CD14-positive monocyte (primary cell): ENCODE results near the gene CARD8. TPM values are rescaled to one million over a fixed set of nuclear protein-coding genes. Genes with fewer than 3 reads are reported as not detected.

Experiments
- DNase-seq, 3 donors: peaks; one replicate each; pipeline ENCODE4 v3.0.0-alpha.2; 2011 to 2022
- H2AFZ ChIP-seq: 2 replicates; pipeline ENCODE4 v1.6.0; 2012; ENCODE audit warnings: mild to moderate bottlenecking, low read depth, low read length, inconsistent platforms; ENCODE audit not compliant: insufficient read depth, poor library complexity, severe bottlenecking
- H3K27ac ChIP-seq, 2 donors: 1 replicate in 1 of 2; 2 replicates in 1 of 2; pipeline ENCODE4 v1.5.1; 2012 to 2013; ENCODE audit warnings: low read length in 2 of 2, control low read depth in 1 of 2, inconsistent platforms in 1 of 2, low read depth in 1 of 2, mild to moderate bottlenecking in 1 of 2
- H3K27me3 ChIP-seq, 2 donors: one replicate each; pipeline versions ENCODE4 v1.6.0 to v1.6.1; 2011 to 2013; ENCODE audit warnings: low read length in 2 of 2; ENCODE audit not compliant: control insufficient read depth in 2 of 2, insufficient read depth in 2 of 2
- H3K36me3 ChIP-seq, 2 donors: replicated peaks in 1 of 2; 1 replicate in 1 of 2; 2 replicates in 1 of 2; pipeline versions ENCODE4 v1.5.1 to v1.6.1; 2012 to 2013; ENCODE audit warnings: low read length in 2 of 2, control low read depth in 1 of 2, inconsistent platforms in 1 of 2, mild to moderate bottlenecking in 1 of 2; ENCODE audit not compliant: insufficient read depth in 2 of 2, control insufficient read depth in 1 of 2
- H3K4me1 ChIP-seq, 2 donors: 1 replicate in 1 of 2; 2 replicates in 1 of 2; pipeline versions ENCODE4 v1.5.1 to v1.6.1; 2012 to 2013; ENCODE audit warnings: low read length in 2 of 2, control low read depth in 1 of 2, inconsistent platforms in 1 of 2, mild to moderate bottlenecking in 1 of 2, moderate library complexity in 1 of 2; ENCODE audit not compliant: insufficient read depth in 2 of 2, control insufficient read depth in 1 of 2
- H3K4me2 ChIP-seq: replicated peaks from 2 replicates; pipeline ENCODE3; 2012; ENCODE audit warnings: low read length, moderate library complexity, mild to moderate bottlenecking; ENCODE audit not compliant: poor library complexity, severe bottlenecking; ENCODE audit errors: extremely low read depth
- H3K4me3 ChIP-seq, 3 experiments: fragments of 200-600 bp in 1 of 3; sonication (generic) in 1 of 3; replicated peaks in 1 of 3; 1 replicate in 2 of 3; 2 replicates in 1 of 3; pipeline ENCODE4 v1.5.1; 2011 to 2013; ENCODE audit warnings: low read length in 3 of 3, mild to moderate bottlenecking in 3 of 3, control low read depth in 2 of 3, low read depth in 2 of 3, inconsistent platforms in 1 of 3, moderate library complexity in 1 of 3
- H3K79me2 ChIP-seq: 2 replicates; pipeline ENCODE4 v1.6.0; 2012; ENCODE audit warnings: mild to moderate bottlenecking, control low read depth, inconsistent platforms, low read length, moderate library complexity; ENCODE audit not compliant: insufficient read depth
- H3K9ac ChIP-seq: 2 replicates; pipeline ENCODE4 v1.6.0; 2017; ENCODE audit warnings: low read length, mild to moderate bottlenecking; ENCODE audit not compliant: insufficient read depth, poor library complexity, severe bottlenecking
- H3K9me3 ChIP-seq, 2 donors: replicated peaks in 1 of 2; 1 replicate in 1 of 2; 2 replicates in 1 of 2; pipeline versions ENCODE4 v1.5.1 to v1.6.1; 2012 to 2013; ENCODE audit warnings: low read length in 2 of 2, control low read depth in 1 of 2; ENCODE audit not compliant: control insufficient read depth in 1 of 2, insufficient read depth in 1 of 2
- H4K20me1 ChIP-seq: 2 replicates; pipeline ENCODE4 v1.6.0; 2012; ENCODE audit warnings: mild to moderate bottlenecking, low read length, control low read depth, moderate library complexity; ENCODE audit not compliant: insufficient read depth
- H3K27ac Mint-ChIP-seq, 7 donors: one replicate each; pipeline ENCODE4 v1.8.0; 2020; ENCODE audit warnings: mild to moderate bottlenecking in 7 of 7, mixed read lengths in 7 of 7, moderate library complexity in 6 of 7, inconsistent platforms in 2 of 7
- H3K27me3 Mint-ChIP-seq, 3 donors: one replicate each; pipeline ENCODE4 v1.8.0; 2021 to 2022; ENCODE audit warnings: low read depth in 3 of 3, mild to moderate bottlenecking in 3 of 3, mixed read lengths in 3 of 3, moderate library complexity in 3 of 3, inconsistent platforms in 1 of 3
- H3K36me3 Mint-ChIP-seq, 2 donors: one replicate each; pipeline ENCODE4 v1.8.0; 2020; ENCODE audit warnings: mixed read lengths in 2 of 2, inconsistent platforms in 1 of 2, mild to moderate bottlenecking in 1 of 2
- H3K4me1 Mint-ChIP-seq: one replicate; pipeline ENCODE4 v1.8.0; 2020; ENCODE audit warnings: mild to moderate bottlenecking, mixed read lengths
- H3K4me3 Mint-ChIP-seq, 2 donors: one replicate each; pipeline ENCODE4 v1.8.0; 2020; ENCODE audit warnings: mild to moderate bottlenecking in 2 of 2, mixed read lengths in 2 of 2, moderate library complexity in 1 of 2
- H3K9me3 Mint-ChIP-seq, 7 donors: one replicate each; pipeline ENCODE4 v1.8.0; 2020 to 2022; ENCODE audit warnings: mixed read lengths in 7 of 7, mild to moderate bottlenecking in 6 of 7, moderate library complexity in 6 of 7, inconsistent platforms in 2 of 7
- WGBS: methylation state at CpG from one replicate; pipeline ENCODE4 v1.1.5; 2013; ENCODE audit warnings: missing lambda C conversion rate; ENCODE audit not compliant: insufficient coverage; 5-methylcytosine and 5-hydroxymethylcytosine counted together
- intact Hi-C, 2 donors: fragments of 100-400 bp; cut with micrococcal nuclease; formaldehyde crosslinking; loops; one replicate each; pipeline versions ENCODE4 v1.15.0 to v1.15.1; 2023
- polyA plus RNA-seq, 3 donors: library from polyadenylated mRNA; depleted of rRNA in 1 of 3; unstranded in 2 of 3; stranded (reverse) in 1 of 3; fragments of 300-500 nt in 2 of 3; fragments of >200 nt in 1 of 3; fragmentation: Illumina TruSeq in 2 of 3; gene quantifications; 1 replicate in 2 of 3; 2 replicates in 1 of 3; pipeline ENCODE4 v1.2.3, GENCODE V29; 2012 to 2021
- TF ChIP-seq, protein P1 (sequence below): fragments of 200-600 bp; IDR thresholded peaks from one replicate; pipeline ENCODE4 v1.8.0; 2022; ENCODE audit warnings: antibody characterized with exemption, mild to moderate bottlenecking

The CARD8 gene
- polyA plus RNA-seq, 3 donors: 76.4 to 122 (median 90.9) TPM

DNA sequence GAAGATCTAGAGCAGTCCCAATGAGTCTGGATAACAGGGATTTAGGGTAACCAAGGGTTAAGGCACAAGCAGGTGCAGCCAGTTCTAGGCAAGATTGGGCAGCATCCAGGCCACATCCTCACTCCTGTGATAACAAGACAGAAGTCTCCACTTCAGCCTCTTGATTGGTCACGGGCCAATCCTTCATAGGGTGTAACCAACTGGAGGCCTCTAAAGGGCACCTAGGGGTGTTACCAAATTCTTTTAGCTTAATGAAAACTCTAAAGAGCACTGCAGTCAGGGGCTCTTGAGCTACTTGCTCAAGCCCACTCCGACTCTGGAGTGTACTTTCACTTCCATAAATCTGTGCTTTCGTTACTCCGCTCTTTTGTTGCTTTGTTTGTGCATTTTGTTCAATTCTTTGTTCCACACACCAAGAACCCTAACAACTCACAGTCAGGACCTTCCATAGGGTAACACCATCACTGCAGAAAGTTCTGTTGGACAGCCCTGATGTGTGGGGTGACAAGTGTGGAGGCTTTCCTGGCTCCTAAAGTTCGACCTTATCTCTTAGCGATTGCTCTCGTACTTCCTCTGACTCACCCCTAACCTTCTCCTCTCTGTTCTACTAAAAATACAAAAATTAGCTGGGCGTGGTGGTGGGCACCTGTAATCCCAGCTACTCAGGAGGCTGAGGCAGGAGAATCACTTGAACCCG lies 49.2 kb downstream of the CARD8 start:
- Histone ChIP-seq H3K27ac (peak overlapping the region in 1 of 2 donors; percentile 74), H4K20me1 (peaks cover 5% of the 10 kb centered on the region), H3K27me3 (no peaks in the 10 kb centered on the region), H3K36me3 (peaks cover 12 to 15% of the 10 kb centered on the region in 2 donors), H3K4me1 (peaks cover 22 to 33% of the 10 kb centered on the region in 2 donors), H3K4me2 (peak overlapping the region; percentile 69), H3K79me2 (peaks cover 12% of the 10 kb centered on the region), H3K9ac (peak overlapping the region; percentile 23), H3K4me3 (peak overlapping the region in 2 of 3 experiments; percentile 13 to 65), H2AFZ (peak overlapping the region; percentile 57), H3K9me3 (peaks cover 0 to 8% of the 10 kb centered on the region in 2 donors)
- H3K4me3 Mint-ChIP-seq: peak overlapping the region; percentile 70 to 89
- TF ChIP-seq, protein P1, sequence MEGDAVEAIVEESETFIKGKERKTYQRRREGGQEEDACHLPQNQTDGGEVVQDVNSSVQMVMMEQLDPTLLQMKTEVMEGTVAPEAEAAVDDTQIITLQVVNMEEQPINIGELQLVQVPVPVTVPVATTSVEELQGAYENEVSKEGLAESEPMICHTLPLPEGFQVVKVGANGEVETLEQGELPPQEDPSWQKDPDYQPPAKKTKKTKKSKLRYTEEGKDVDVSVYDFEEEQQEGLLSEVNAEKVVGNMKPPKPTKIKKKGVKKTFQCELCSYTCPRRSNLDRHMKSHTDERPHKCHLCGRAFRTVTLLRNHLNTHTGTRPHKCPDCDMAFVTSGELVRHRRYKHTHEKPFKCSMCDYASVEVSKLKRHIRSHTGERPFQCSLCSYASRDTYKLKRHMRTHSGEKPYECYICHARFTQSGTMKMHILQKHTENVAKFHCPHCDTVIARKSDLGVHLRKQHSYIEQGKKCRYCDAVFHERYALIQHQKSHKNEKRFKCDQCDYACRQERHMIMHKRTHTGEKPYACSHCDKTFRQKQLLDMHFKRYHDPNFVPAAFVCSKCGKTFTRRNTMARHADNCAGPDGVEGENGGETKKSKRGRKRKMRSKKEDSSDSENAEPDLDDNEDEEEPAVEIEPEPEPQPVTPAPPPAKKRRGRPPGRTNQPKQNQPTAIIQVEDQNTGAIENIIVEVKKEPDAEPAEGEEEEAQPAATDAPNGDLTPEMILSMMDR: no peak
- peaks cover 17% of the 10 kb centered on the region for H3K4me1 Mint-ChIP-seq
- intact Hi-C loops: no loop called here
- peaks cover 0 to 14% (median 7%) of the 10 kb centered on the region in 7 donors for H3K9me3 Mint-ChIP-seq
- H3K27me3 Mint-ChIP-seq: peaks cover 0 to 2% (median 0%) of the 10 kb centered on the region in 3 donors
- peak overlapping the region in 3 of 7 donors; percentile 59 to 89 (median 68) for H3K27ac Mint-ChIP-seq
- WGBS: 100% methylated on average over 1 of the region's 9 CpGs
- peak; percentile 15 to 44 (median 17) for DNase-seq
- peaks cover 21 to 29% of the 10 kb centered on the region in 2 donors for H3K36me3 Mint-ChIP-seq

DNA sequence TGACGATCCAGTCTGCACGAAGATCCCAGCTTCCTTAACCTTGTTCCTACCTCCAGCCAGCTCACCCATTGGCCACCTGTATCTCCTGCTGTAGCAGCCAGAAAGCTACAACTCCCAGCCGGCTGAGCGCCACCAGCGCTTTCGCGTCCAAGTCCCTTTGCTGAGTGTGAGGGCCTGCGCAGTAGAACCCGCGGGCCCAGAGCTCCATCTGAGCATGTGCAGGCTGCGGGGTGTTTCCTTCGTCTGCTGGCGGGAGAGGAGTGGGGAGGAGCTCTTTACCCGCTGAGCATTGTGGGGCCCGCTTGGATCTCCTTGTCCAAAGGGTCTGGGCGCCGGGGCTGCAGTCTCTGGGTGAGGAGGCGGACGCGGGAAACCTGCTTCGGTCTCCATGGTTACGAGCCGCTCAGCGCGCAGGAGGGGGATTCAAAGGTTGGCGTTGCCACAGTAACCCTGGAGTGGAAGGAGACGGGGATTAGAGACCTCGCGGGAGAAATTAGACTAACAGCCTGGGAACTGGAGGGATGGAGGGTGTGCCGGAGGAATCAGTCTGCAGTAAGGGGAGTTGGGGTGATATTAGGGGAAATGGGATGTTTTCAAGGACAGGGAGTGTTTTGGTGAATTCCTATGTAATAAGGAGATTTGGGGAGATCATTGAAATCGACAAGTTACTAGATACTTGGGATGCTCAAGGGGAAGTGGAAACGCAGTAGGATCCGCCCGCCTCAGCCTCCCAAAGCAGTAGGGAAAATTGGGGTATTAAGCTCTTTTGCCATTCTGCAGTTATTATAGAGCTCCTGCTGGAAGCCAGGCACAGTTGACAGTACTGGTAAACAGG lies 51.7 kb downstream of the CARD8 start:
- TF ChIP-seq, protein P1: no peak
- Histone ChIP-seq H3K9ac (peak overlapping the region; percentile 62), H3K27me3 (no peaks in the 10 kb centered on the region), H4K20me1 (no peaks in the 10 kb centered on the region), H3K27ac (peak overlapping the region; percentile 19 to 75), H3K79me2 (peaks cover 12% of the 10 kb centered on the region), H3K4me3 (peak overlapping the region; percentile 60 to 82 (median 63)), H3K4me2 (peak overlapping the region; percentile 88), H2AFZ (peak overlapping the region; percentile 91), H3K4me1 (peaks cover 22 to 33% of the 10 kb centered on the region in 2 donors), H3K36me3 (no peaks in the 10 kb centered on the region), H3K9me3 (peaks cover 0 to 8% of the 10 kb centered on the region in 2 donors)
- intact Hi-C loops: loop anchor here in 1 of 2 donors (5.0 kb wide), 1 partner anchor 58 kb away; no protein-coding TSS in a partner anchor
- WGBS: under 1% methylated on average over 28 of the region's 34 CpGs
- DNase-seq: peak; percentile 77 to 80 (median 78)
- no peak overlapping the region for H3K27ac Mint-ChIP-seq
- H3K4me3 Mint-ChIP-seq: no peak overlapping the region
- H3K36me3 Mint-ChIP-seq: peaks cover 0 to 8% of the 10 kb centered on the region in 2 donors
- peaks cover 0 to 3% (median 2%) of the 10 kb centered on the region in 3 donors for H3K27me3 Mint-ChIP-seq
- peaks cover 0 to 14% (median 7%) of the 10 kb centered on the region in 7 donors for H3K9me3 Mint-ChIP-seq
- H3K4me1 Mint-ChIP-seq: peaks cover 17% of the 10 kb centered on the region
